HG03521 (cell line): ENCODE data around the gene RHBDF1.

Experiments used
- ATAC-seq: cut with Tn5 transposase; IDR thresholded peaks from one replicate; pipeline ENCODE4 v1.9.1; 2021; ENCODE audit warnings: mild to moderate bottlenecking, moderate library complexity; ENCODE audit not compliant: unreplicated experiment

The RHBDF1 gene

GRCh38 chr16:72561-73548 is at the start of gene RHBDF1:
Gene RHBDF1, minus strand, starts transcription at chr16:72631. Its CDS starts 7,616 bp downstream, at chr16:65015.
- ATAC-seq: no peak

GRCh38 chr16:120756-121155 is 48.3 kb upstream of the RHBDF1 start:
- no peak for ATAC-seq

GRCh38 chr16:119835-120491 is 47.5 kb upstream of the RHBDF1 start:
- ATAC-seq: no peak

GRCh38 chr16:119295-119694 is 46.9 kb upstream of the RHBDF1 start:
- ATAC-seq: no peak

- ATAC-seq: no peak
Observed at GRCh38 chr16:118857-119256, 46.4 kb upstream of the RHBDF1 start.

- no peak for ATAC-seq
Observed at GRCh38 chr16:117379-118365, 45.2 kb upstream of the RHBDF1 start.

GRCh38 chr16:116015-116414 is 43.6 kb upstream of the RHBDF1 start:
- no peak for ATAC-seq

GRCh38 chr16:114327-114726 is 41.9 kb upstream of the RHBDF1 start:
- ATAC-seq: no peak

GRCh38 chr16:112153-112840 is 39.9 kb upstream of the RHBDF1 start:
- no peak for ATAC-seq

- no peak for ATAC-seq
Observed at GRCh38 chr16:106623-107324, 34.3 kb upstream of the RHBDF1 start.

- ATAC-seq: no peak
Observed at GRCh38 chr16:105521-105920, 33.1 kb upstream of the RHBDF1 start.

- ATAC-seq: no peak
Observed at GRCh38 chr16:104928-105327, 32.5 kb upstream of the RHBDF1 start.

- no peak for ATAC-seq
Observed at GRCh38 chr16:104355-104754, 31.9 kb upstream of the RHBDF1 start.

- ATAC-seq: no peak
Observed at GRCh38 chr16:102060-102855, 29.8 kb upstream of the RHBDF1 start.

- ATAC-seq: no peak
Observed at GRCh38 chr16:101586-101985, 29.2 kb upstream of the RHBDF1 start.

GRCh38 chr16:100989-101388 is 28.6 kb upstream of the RHBDF1 start:
- ATAC-seq: no peak

GRCh38 chr16:97822-98221 is 25.4 kb upstream of the RHBDF1 start:
- ATAC-seq: no peak

- ATAC-seq: peak; percentile 57
Observed at GRCh38 chr16:96935-97381, 24.5 kb upstream of the RHBDF1 start.

- no peak for ATAC-seq
Observed at GRCh38 chr16:94918-95265, 22.5 kb upstream of the RHBDF1 start.
